HEK293 (cell line): ENCODE measurements around the gene RDH5.

Experiments used
- BCL6B ChIP-seq: fragments of 450-650 bp; formaldehyde crosslinking; IDR thresholded peaks from 2 replicates; pipeline ENCODE4 v1.5.1; 2017; ENCODE audit warnings: missing biosample characterization, missing genetic modification characterization
- KLF17 ChIP-seq: fragments of 450-650 bp; formaldehyde crosslinking; IDR thresholded peaks from 2 replicates; pipeline ENCODE4 v1.5.1; 2016; ENCODE audit warnings: missing biosample characterization, missing genetic modification characterization
- KLF7 ChIP-seq: fragments of 450-650 bp; formaldehyde crosslinking; IDR thresholded peaks from 2 replicates; pipeline ENCODE4 v1.5.1; 2016; ENCODE audit warnings: missing biosample characterization, missing genetic modification characterization, borderline replicate concordance
- KLF8 ChIP-seq: fragments of 450-650 bp; formaldehyde crosslinking; IDR thresholded peaks from 2 replicates; pipeline ENCODE4 v1.5.1; 2016; ENCODE audit warnings: missing biosample characterization, missing genetic modification characterization
- MYNN ChIP-seq: fragments of 450-650 bp; formaldehyde crosslinking; IDR thresholded peaks from 2 replicates; pipeline ENCODE4 v1.5.1; 2016; ENCODE audit warnings: missing biosample characterization, missing genetic modification characterization, borderline replicate concordance
- SCRT1 ChIP-seq: fragments of 450-650 bp; formaldehyde crosslinking; IDR thresholded peaks from 2 replicates; pipeline ENCODE4 v1.5.1; 2016; ENCODE audit warnings: missing biosample characterization, missing genetic modification characterization, borderline replicate concordance
- SETDB1 ChIP-seq: IDR thresholded peaks from one replicate; pipeline ENCODE4 v1.6.1; 2017; ENCODE audit warnings: mild to moderate bottlenecking, low read length, moderate library complexity, mixed read lengths; ENCODE audit not compliant: insufficient read length
- SP2 ChIP-seq: fragments of 450-650 bp; formaldehyde crosslinking; IDR thresholded peaks from 2 replicates; pipeline ENCODE4 v1.5.1; 2016; ENCODE audit warnings: missing biosample characterization, missing genetic modification characterization
- TRIM28 ChIP-seq: IDR thresholded peaks from 2 replicates; pipeline ENCODE4 v1.6.1; 2011; ENCODE audit warnings: low read length, control low read depth, borderline replicate concordance
- ZBTB1 ChIP-seq: fragments of 450-650 bp; formaldehyde crosslinking; IDR thresholded peaks from 2 replicates; pipeline ENCODE4 v1.5.1; 2016; ENCODE audit warnings: missing biosample characterization, missing genetic modification characterization
- ZBTB20 ChIP-seq: fragments of 450-650 bp; formaldehyde crosslinking; IDR thresholded peaks from 2 replicates; pipeline ENCODE4 v1.5.1; 2016; ENCODE audit warnings: missing biosample characterization, missing genetic modification characterization
- ZBTB49 ChIP-seq: fragments of 450-650 bp; formaldehyde crosslinking; IDR thresholded peaks from 2 replicates; pipeline ENCODE4 v1.5.1; 2016; ENCODE audit warnings: missing biosample characterization, missing genetic modification characterization, low read depth
- ZEB2 ChIP-seq: fragments of 450-650 bp; formaldehyde crosslinking; IDR thresholded peaks from 2 replicates; pipeline ENCODE4 v1.5.1; 2016; ENCODE audit warnings: missing biosample characterization, missing genetic modification characterization
- ZFP37 ChIP-seq: fragments of 450-650 bp; formaldehyde crosslinking; IDR thresholded peaks from 2 replicates; pipeline ENCODE4 v1.5.1; 2016; ENCODE audit warnings: missing biosample characterization, missing genetic modification characterization
- ZNF138 ChIP-seq: fragments of 450-650 bp; formaldehyde crosslinking; IDR thresholded peaks from 2 replicates; pipeline ENCODE4 v1.5.1; 2016; ENCODE audit warnings: missing biosample characterization, missing genetic modification characterization, borderline replicate concordance
- ZNF140 ChIP-seq: fragments of 450-650 bp; formaldehyde crosslinking; IDR thresholded peaks from 2 replicates; pipeline ENCODE4 v1.5.1; 2016; ENCODE audit warnings: missing biosample characterization, missing genetic modification characterization
- ZNF2 ChIP-seq: fragments of 450-650 bp; formaldehyde crosslinking; IDR thresholded peaks from 2 replicates; pipeline ENCODE4 v1.5.1; 2016; ENCODE audit warnings: missing biosample characterization, missing genetic modification characterization
- ZNF211 ChIP-seq: fragments of 450-650 bp; formaldehyde crosslinking; IDR thresholded peaks from 2 replicates; pipeline ENCODE4 v1.5.1; 2016; ENCODE audit warnings: low read depth, missing biosample characterization, missing genetic modification characterization
- ZNF24 ChIP-seq: fragments of 450-650 bp; formaldehyde crosslinking; IDR thresholded peaks from 2 replicates; pipeline ENCODE4 v1.5.1; 2016; ENCODE audit warnings: missing biosample characterization, missing genetic modification characterization
- ZNF311 ChIP-seq: fragments of 450-650 bp; formaldehyde crosslinking; IDR thresholded peaks from 2 replicates; pipeline ENCODE4 v1.5.1; 2017; ENCODE audit warnings: missing biosample characterization, missing genetic modification characterization, borderline replicate concordance
- ZNF354C ChIP-seq: fragments of 450-650 bp; formaldehyde crosslinking; IDR thresholded peaks from 2 replicates; pipeline ENCODE4 v1.5.1; 2016; ENCODE audit warnings: missing biosample characterization, missing genetic modification characterization, low read depth, borderline replicate concordance
- ZNF423 ChIP-seq: fragments of 450-650 bp; formaldehyde crosslinking; IDR thresholded peaks from 2 replicates; pipeline ENCODE4 v1.5.1; 2016; ENCODE audit warnings: missing biosample characterization, missing genetic modification characterization
- ZNF433 ChIP-seq: fragments of 450-650 bp; formaldehyde crosslinking; IDR thresholded peaks from 2 replicates; pipeline ENCODE4 v1.5.1; 2016; ENCODE audit warnings: missing biosample characterization, missing genetic modification characterization, low read depth
- ZNF488 ChIP-seq: fragments of 450-650 bp; formaldehyde crosslinking; IDR thresholded peaks from 2 replicates; pipeline ENCODE4 v1.5.1; 2016; ENCODE audit warnings: missing biosample characterization, missing genetic modification characterization
- ZNF548 ChIP-seq: fragments of 450-650 bp; formaldehyde crosslinking; IDR thresholded peaks from 2 replicates; pipeline ENCODE4 v1.5.1; 2016; ENCODE audit warnings: missing biosample characterization, missing genetic modification characterization
- ZNF596 ChIP-seq: fragments of 450-650 bp; IDR thresholded peaks from 2 replicates; pipeline ENCODE4 v1.5.0; 2018; ENCODE audit warnings: missing biosample characterization, mild to moderate bottlenecking, missing genetic modification characterization, moderate library complexity
- ZNF629 ChIP-seq: fragments of 450-650 bp; formaldehyde crosslinking; IDR thresholded peaks from 2 replicates; pipeline ENCODE4 v1.5.1; 2017; ENCODE audit warnings: missing biosample characterization, missing genetic modification characterization
- ZNF830 ChIP-seq: fragments of 450-650 bp; IDR thresholded peaks from 2 replicates; pipeline ENCODE4 v1.5.0; 2018; ENCODE audit warnings: missing biosample characterization, missing genetic modification characterization, low read depth, mild to moderate bottlenecking, moderate library complexity
- TF ChIP-seq, protein P1 (sequence below): fragments of 450-650 bp; formaldehyde crosslinking; IDR thresholded peaks from 2 replicates; pipeline ENCODE4 v1.5.1; 2016; ENCODE audit warnings: missing biosample characterization, missing genetic modification characterization
- TF ChIP-seq, protein P2 (sequence below): fragments of 450-650 bp; IDR thresholded peaks from 2 replicates; pipeline ENCODE4 v1.5.1; 2018; ENCODE audit warnings: missing biosample characterization, missing genetic modification characterization

RDH5 gene

GRCh38 chr12:55728939-55729818, 9.0 kb downstream of the RDH5 start, which contains the start of gene CD63 (continued):
- TF ChIP-seq, protein P1, sequence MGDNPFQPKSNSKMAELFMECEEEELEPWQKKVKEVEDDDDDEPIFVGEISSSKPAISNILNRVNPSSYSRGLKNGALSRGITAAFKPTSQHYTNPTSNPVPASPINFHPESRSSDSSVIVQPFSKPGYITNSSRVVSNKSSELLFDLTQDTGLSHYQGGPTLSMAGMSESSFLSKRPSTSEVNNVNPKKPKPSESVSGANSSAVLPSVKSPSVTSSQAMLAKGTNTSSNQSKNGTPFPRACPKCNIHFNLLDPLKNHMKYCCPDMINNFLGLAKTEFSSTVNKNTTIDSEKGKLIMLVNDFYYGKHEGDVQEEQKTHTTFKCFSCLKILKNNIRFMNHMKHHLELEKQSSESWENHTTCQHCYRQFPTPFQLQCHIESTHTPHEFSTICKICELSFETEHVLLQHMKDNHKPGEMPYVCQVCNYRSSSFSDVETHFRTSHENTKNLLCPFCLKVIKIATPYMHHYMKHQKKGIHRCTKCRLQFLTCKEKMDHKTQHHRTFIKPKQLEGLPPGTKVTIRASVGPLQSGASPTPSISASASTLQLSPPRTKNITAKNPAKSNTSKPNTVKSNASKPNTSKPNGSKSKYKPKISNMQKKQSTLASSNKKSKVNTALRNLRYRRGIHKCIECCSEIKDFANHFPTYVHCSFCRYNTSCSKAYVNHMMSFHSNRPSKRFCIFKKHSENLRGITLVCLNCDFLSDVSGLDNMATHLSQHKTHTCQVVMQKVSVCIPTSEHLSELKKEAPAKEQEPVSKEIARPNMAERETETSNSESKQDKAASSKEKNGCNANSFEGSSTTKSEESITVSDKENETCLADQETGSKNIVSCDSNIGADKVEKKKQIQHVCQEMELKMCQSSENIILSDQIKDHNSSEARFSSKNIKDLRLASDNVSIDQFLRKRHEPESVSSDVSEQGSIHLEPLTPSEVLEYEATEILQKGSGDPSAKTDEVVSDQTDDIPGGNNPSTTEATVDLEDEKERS (tag by site-specific recombination): no peak
- TF ChIP-seq ZNF211 (no peak), SCRT1 (tag by site-specific recombination) (no peak), ZNF629 (peak; percentile 73), MYNN (tag by site-specific recombination) (no peak), ZNF548 (no peak), ZBTB1 (tag by site-specific recombination) (no peak), TRIM28 (no peak), BCL6B (tag by site-specific recombination) (no peak), ZNF24 (tag by site-specific recombination) (peak; percentile 48; the same call in 1 of the 2 replicates), ZNF596 (tag by site-specific recombination) (no peak), ZNF433 (tag by site-specific recombination) (no peak), ZBTB49 (tag by site-specific recombination) (no peak), ZNF830 (no peak), ZFP37 (tag by site-specific recombination) (no peak; the same call in 1 of the 2 replicates), KLF17 (tag by site-specific recombination) (0 out of 2 replicates have a peak, but pooled peaks have one; percentile 41), ZNF311 (tag by site-specific recombination) (no peak), SETDB1 (no peak), ZEB2 (tag by site-specific recombination) (peak; percentile 88), ZNF140 (tag by site-specific recombination) (no peak), SP2 (tag by site-specific recombination) (peak; percentile 76), ZNF423 (tag by site-specific recombination) (peak; percentile 68; the same call in 1 of the 2 replicates), ZNF138 (tag by site-specific recombination) (no peak), ZNF354C (tag by site-specific recombination) (no peak), KLF7 (tag by site-specific recombination) (peak; percentile 49; the same call in 1 of the 2 replicates), KLF8 (tag by site-specific recombination) (0 out of 2 replicates have a peak, but pooled peaks have one; percentile 67), ZBTB20 (tag by site-specific recombination) (peak; percentile 69; the same call in 1 of the 2 replicates), ZNF488 (tag by site-specific recombination) (no peak), ZNF2 (tag by site-specific recombination) (no peak)
- TF ChIP-seq, protein P2, sequence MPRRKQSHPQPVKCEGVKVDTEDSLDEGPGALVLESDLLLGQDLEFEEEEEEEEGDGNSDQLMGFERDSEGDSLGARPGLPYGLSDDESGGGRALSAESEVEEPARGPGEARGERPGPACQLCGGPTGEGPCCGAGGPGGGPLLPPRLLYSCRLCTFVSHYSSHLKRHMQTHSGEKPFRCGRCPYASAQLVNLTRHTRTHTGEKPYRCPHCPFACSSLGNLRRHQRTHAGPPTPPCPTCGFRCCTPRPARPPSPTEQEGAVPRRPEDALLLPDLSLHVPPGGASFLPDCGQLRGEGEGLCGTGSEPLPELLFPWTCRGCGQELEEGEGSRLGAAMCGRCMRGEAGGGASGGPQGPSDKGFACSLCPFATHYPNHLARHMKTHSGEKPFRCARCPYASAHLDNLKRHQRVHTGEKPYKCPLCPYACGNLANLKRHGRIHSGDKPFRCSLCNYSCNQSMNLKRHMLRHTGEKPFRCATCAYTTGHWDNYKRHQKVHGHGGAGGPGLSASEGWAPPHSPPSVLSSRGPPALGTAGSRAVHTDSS (tag by site-specific recombination): no peak
